Thyroid gland (tissue), 4 donors: ENCODE data around the gene POC5. TPM values are rescaled to one million over a fixed set of nuclear protein-coding genes. Genes with fewer than 3 reads are reported as not detected.

Experiments
- DNase-seq, 2 donors: peaks; one replicate each; pipeline ENCODE4 v3.0.0-alpha.2; 2019
- H3K27ac ChIP-seq, 3 donors: fragments of 200-600 bp; sonication (generic); 1 replicate in 2 of 3; 2 replicates in 1 of 3; pipeline ENCODE4 v1.5.1; 2016 to 2019; ENCODE audit warnings: mild to moderate bottlenecking in 1 of 3, moderate library complexity in 1 of 3
- H3K27me3 ChIP-seq: fragments of 200-600 bp; sonication (generic); one replicate; pipeline ENCODE4 v1.5.1; 2019
- H3K36me3 ChIP-seq, 2 donors: fragments of 200-600 bp; sonication (generic); one replicate each; pipeline ENCODE4 v1.5.1; 2016 to 2019
- H3K4me1 ChIP-seq, 2 donors: fragments of 200-600 bp; sonication (generic); one replicate each; pipeline ENCODE4 v1.5.1; 2017 to 2019
- H3K4me3 ChIP-seq, 3 donors: fragments of 200-600 bp; sonication (generic); replicated peaks in 1 of 3; 1 replicate in 2 of 3; 2 replicates in 1 of 3; pipeline ENCODE4 v1.5.1; 2016; ENCODE audit warnings: mild to moderate bottlenecking in 1 of 3
- H3K9me3 ChIP-seq: fragments of 200-600 bp; sonication (generic); one replicate; pipeline ENCODE4 v1.5.1; 2017
- POLR2A ChIP-seq, 2 donors: fragments of 450-650 bp; IDR thresholded peaks; one replicate each; pipeline ENCODE4 v1.6.1; 2017; ENCODE audit warnings: antibody characterized with exemption in 2 of 2, mild to moderate bottlenecking in 2 of 2, moderate library complexity in 1 of 2
- WGBS, 2 donors: methylation state at CpG; one replicate each; pipeline ENCODE4 v1.1.5; 2017; 5-methylcytosine and 5-hydroxymethylcytosine counted together
- intact Hi-C: fragments of 100-400 bp; cut with DNase I; formaldehyde crosslinking; loops from one replicate; pipeline ENCODE4 v1.15.1; 2023
- total RNA-seq, 4 donors: library from RNA; depleted of rRNA; stranded (reverse); fragments of >200 nt; gene quantifications; one replicate each; pipeline ENCODE4 v1.2.3, GENCODE V29; 2016
- TF ChIP-seq, protein P1 (sequence below), 6 experiments: fragments of 200-600 bp in 3 of 6; fragments of 450-650 bp in 3 of 6; sonication (generic) in 3 of 6; IDR thresholded peaks; one replicate each; pipeline ENCODE4 v1.5.1; 2016 to 2019; ENCODE audit warnings: antibody characterized with exemption in 6 of 6, mild to moderate bottlenecking in 2 of 6, inconsistent platforms in 1 of 6, moderate library complexity in 1 of 6

POC5 gene
- total RNA-seq, 4 donors from 2014 or later, result 9.5 to 24.3 (median 14.4) TPM

DNA sequence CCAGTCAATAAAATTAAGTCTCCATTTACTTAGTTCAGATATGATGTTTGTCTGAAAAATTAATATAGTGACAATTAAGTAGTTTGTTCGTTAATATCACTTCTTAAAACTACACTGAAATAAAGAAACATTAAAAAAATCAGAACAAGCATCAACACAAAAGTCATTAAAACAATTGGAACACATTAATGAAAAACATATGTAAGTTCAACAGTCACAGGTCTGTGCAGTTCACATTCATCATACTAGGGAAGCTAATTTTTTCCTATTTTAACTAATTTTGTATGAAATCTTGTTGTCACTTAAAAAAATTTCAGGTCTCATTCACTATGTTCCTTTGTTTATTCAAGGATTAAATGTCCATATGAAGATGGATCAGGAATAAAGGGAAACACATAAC is 22.5 kb downstream of the POC5 start:
- Histone ChIP-seq H3K27ac (no peak overlapping the region), H3K4me1 (no peaks in the 10 kb centered on the region), H3K9me3 (no peaks in the 10 kb centered on the region), H3K27me3 (no peaks in the 10 kb centered on the region), H3K4me3 (no peak overlapping the region), H3K36me3 (peaks cover 0 to 4% of the 10 kb centered on the region in 2 donors)
- no peak for DNase-seq
- intact Hi-C loops, result no loop called here
- WGBS, 2 donors, result 95 to 97% methylated on average over 1 of the region's 1 CpG
- TF ChIP-seq POLR2A (IDR thresholded peaks at IDR 0.05), result no peak
- TF ChIP-seq, protein P1, sequence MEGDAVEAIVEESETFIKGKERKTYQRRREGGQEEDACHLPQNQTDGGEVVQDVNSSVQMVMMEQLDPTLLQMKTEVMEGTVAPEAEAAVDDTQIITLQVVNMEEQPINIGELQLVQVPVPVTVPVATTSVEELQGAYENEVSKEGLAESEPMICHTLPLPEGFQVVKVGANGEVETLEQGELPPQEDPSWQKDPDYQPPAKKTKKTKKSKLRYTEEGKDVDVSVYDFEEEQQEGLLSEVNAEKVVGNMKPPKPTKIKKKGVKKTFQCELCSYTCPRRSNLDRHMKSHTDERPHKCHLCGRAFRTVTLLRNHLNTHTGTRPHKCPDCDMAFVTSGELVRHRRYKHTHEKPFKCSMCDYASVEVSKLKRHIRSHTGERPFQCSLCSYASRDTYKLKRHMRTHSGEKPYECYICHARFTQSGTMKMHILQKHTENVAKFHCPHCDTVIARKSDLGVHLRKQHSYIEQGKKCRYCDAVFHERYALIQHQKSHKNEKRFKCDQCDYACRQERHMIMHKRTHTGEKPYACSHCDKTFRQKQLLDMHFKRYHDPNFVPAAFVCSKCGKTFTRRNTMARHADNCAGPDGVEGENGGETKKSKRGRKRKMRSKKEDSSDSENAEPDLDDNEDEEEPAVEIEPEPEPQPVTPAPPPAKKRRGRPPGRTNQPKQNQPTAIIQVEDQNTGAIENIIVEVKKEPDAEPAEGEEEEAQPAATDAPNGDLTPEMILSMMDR (IDR thresholded peaks at IDR 0.05), result no peak

DNA sequence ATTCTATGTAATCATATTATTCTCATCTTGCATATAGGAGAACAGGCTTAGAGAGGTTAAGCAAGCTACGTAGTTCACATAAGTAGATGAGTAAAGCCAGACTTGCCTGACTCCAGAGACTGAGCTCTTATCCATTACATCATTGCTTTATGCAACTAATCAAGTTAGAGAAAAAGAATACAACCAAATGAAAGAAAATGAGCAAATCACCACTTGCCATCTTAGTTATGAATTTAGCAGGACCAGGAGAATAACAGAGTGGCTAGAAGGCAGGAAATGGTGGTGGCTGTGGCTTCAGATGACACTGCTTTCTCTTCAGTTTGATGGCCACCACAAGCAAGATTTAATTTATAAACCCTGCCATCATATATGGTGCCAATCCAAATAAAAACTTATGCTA is 26.6 kb downstream of the POC5 start:
- TF ChIP-seq, protein P1 (IDR thresholded peaks at IDR 0.05), result no peak
- no peak for TF ChIP-seq POLR2A (IDR thresholded peaks at IDR 0.05)
- H3K4me3 ChIP-seq, result no peak overlapping the region
- intact Hi-C loops, result no loop called here
- no peak overlapping the region for H3K27ac ChIP-seq
- H3K36me3 ChIP-seq, result peaks cover 4 to 5% of the 10 kb centered on the region in 2 donors
- H3K27me3 ChIP-seq, result no peaks in the 10 kb centered on the region
- no peaks in the 10 kb centered on the region for H3K4me1 ChIP-seq
- WGBS, 2 donors, result 92% methylated on average over 1 of the region's 1 CpG
- no peak for DNase-seq
- H3K9me3 ChIP-seq, result no peaks in the 10 kb centered on the region

DNA sequence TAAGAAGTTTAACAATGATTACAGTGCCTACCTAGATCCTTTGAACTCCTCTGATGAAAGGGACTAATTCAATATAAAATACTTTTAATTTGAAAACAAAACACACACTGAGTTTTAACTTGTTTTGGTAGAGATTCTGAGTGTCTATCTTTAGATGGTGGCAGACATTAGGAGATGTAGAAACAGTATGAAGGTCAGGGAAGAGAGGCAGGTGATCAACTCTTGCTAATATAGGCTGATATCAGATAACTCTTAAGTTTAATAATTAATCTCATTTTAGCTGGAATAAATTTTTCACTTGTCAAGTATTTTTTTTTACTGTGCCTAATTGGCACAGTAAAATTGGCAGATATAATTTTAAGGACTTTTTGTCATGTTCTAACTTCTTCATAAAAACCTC is 30.8 kb downstream of the POC5 start:
- H3K36me3 ChIP-seq, result peaks cover 4 to 5% of the 10 kb centered on the region in 2 donors
- DNase-seq, result no peak
- no peaks in the 10 kb centered on the region for H3K27me3 ChIP-seq
- H3K4me3 ChIP-seq, result no peak overlapping the region
- TF ChIP-seq POLR2A (IDR thresholded peaks at IDR 0.05), result no peak
- TF ChIP-seq, protein P1 (IDR thresholded peaks at IDR 0.05), result no peak
- no peaks in the 10 kb centered on the region for H3K9me3 ChIP-seq
- intact Hi-C loops, result loop anchor here (5.0 to 10.0 kb wide), 2 partner anchors 352 to 449 kb away; partner anchors contain the start of genes ANKRD31 and HMGCR
- H3K4me1 ChIP-seq, result no peaks in the 10 kb centered on the region
- no peak overlapping the region for H3K27ac ChIP-seq

DNA sequence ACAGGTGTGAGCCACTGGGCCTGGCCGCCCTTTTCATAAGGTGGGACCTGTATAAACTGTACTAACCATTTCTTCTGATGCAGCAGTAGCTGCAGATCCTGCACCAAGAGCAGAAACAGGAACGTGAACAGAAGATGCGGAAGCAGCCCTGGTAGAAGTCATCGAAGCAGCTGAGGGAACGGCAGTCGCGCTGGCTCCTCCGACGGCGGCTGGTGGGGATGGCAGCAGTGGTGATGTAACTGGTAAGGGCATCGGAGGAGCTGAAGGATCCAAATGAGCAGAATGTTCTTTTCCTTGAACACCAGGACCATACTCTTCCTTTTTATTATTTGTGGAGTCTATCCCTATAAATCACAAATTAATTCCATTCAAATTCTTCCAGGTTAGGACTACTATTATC is 32.1 kb downstream of the POC5 start:
- H3K27me3 ChIP-seq, result no peaks in the 10 kb centered on the region
- no peaks in the 10 kb centered on the region for H3K9me3 ChIP-seq
- DNase-seq, result no peak
- intact Hi-C loops, result loop anchor here (5.0 to 10.0 kb wide), 2 partner anchors 350 to 448 kb away; partner anchors contain the start of genes ANKRD31 and HMGCR
- WGBS, 2 donors, result 97 to 98% methylated on average over 11 of the region's 11 CpGs
- peaks cover 0 to 4% of the 10 kb centered on the region in 2 donors for H3K4me1 ChIP-seq
- H3K4me3 ChIP-seq, result no peak overlapping the region
- TF ChIP-seq POLR2A (IDR thresholded peaks at IDR 0.05), result no peak
- TF ChIP-seq, protein P1 (IDR thresholded peaks at IDR 0.05), result no peak
- peaks cover 4 to 5% of the 10 kb centered on the region in 2 donors for H3K36me3 ChIP-seq
- H3K27ac ChIP-seq, result no peak overlapping the region

DNA sequence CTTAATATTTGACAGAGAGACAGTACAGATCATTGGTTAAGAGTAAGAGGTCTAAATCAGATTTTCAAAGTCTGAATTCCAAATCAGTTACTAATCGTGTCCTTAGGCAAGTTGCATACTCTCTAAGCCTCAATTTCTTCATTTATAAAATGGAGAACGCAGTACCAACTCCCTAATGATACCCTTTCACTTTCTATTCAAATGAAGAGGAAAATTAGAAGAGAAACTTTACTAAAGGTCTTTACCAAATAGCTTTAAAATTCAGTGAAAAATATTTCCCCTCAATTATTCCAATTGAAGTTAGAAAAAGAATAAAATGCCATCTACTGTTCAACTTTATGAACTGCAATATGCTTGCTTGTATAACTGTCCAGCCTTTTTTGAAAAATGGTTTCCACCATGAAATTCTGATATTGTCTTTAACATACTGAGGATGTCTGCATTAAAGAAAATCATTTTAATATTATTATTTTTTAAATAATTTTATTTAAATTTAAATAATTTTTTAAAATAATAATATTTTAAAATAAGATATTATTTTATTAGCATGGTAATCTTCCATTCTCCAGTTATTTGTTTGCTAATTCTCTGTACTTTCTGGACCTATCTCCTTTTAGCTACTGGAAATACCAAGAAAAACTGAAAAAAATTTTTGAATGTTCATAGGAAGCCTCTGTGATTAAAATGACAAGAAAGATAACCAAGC is 36.0 kb downstream of the POC5 start:
- Histone ChIP-seq H3K4me3 (no peak overlapping the region), H3K27me3 (no peaks in the 10 kb centered on the region), H3K36me3 (no peaks in the 10 kb centered on the region), H3K4me1 (peaks cover 0 to 4% of the 10 kb centered on the region in 2 donors), H3K27ac (peak overlapping the region in 1 of 3 donors; percentile 45), H3K9me3 (no peaks in the 10 kb centered on the region)
- DNase-seq, result no peak
- TF ChIP-seq, protein P1 (IDR thresholded peaks at IDR 0.05), result peak; percentile 36 to 84 (median 76)
- TF ChIP-seq POLR2A (IDR thresholded peaks at IDR 0.05), result no peak
- 35 to 61% methylated on average over 2 of the region's 2 CpGs for WGBS, 2 donors
- intact Hi-C loops, result loop anchor here (10.0 kb wide), 1 partner anchor 346 kb away; the partner anchor contains the start of gene HMGCR
